ENCODE results near the gene PPM1E. TPM values are rescaled to one million over a fixed set of nuclear protein-coding genes. Genes with fewer than 3 reads are reported as not detected.

PPM1E gene
- total RNA-seq, 1 donor, result under 0.01 TPM

DNA sequence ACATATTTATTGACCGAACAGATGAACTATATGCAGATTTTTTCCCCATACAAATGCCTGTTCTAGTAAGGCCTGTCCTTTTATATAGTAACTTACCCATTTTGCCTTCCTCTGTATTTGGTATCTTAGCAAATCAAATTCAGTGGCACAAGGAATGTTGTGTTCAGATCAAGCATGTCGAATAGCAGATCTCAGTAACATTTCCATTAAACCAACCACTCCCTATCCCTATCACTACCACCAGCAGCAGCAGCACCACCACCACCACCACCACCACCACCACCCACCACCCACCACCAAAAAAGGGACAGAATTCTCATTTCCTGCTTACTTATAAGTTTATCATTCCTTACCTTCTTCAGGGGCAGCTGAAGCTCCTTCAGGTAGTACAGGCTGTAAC, 256.3 kb downstream of the PPM1E start:
- no peak for DNase-seq (ENCODE audit: low read depth)
- no peak overlapping the region for H3K4me3 ChIP-seq (ENCODE audit: low read depth, low read length)
- TF ChIP-seq, protein P1, sequence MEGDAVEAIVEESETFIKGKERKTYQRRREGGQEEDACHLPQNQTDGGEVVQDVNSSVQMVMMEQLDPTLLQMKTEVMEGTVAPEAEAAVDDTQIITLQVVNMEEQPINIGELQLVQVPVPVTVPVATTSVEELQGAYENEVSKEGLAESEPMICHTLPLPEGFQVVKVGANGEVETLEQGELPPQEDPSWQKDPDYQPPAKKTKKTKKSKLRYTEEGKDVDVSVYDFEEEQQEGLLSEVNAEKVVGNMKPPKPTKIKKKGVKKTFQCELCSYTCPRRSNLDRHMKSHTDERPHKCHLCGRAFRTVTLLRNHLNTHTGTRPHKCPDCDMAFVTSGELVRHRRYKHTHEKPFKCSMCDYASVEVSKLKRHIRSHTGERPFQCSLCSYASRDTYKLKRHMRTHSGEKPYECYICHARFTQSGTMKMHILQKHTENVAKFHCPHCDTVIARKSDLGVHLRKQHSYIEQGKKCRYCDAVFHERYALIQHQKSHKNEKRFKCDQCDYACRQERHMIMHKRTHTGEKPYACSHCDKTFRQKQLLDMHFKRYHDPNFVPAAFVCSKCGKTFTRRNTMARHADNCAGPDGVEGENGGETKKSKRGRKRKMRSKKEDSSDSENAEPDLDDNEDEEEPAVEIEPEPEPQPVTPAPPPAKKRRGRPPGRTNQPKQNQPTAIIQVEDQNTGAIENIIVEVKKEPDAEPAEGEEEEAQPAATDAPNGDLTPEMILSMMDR (IDR thresholded peaks at IDR 0.05; ENCODE audit: insufficient read depth, low read depth, low read length), result no peak

DNA sequence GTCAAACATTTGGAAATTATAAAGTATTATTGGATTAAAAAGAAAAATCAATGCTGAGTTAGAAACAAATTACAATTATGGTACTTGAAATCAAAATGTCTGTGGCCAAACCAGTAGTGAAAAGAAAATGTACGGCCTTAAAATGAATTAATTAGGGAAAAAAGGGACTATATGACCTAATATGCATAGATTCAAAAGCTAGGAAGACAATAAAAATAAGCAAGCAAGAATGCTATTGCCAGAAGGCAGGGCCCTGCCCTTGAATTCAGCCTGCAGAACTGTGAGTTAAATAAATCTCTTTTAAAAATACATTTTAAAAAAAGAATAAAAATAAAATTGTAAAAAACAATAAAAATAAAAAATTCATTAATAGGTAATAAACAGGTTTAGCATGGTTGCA, 262.4 kb downstream of the PPM1E start:
- no peak overlapping the region for H3K4me3 ChIP-seq (ENCODE audit: low read depth, low read length)
- no peak for DNase-seq (ENCODE audit: low read depth)
- TF ChIP-seq, protein P1 (IDR thresholded peaks at IDR 0.05; ENCODE audit: insufficient read depth, low read depth, low read length), result no peak

DNA sequence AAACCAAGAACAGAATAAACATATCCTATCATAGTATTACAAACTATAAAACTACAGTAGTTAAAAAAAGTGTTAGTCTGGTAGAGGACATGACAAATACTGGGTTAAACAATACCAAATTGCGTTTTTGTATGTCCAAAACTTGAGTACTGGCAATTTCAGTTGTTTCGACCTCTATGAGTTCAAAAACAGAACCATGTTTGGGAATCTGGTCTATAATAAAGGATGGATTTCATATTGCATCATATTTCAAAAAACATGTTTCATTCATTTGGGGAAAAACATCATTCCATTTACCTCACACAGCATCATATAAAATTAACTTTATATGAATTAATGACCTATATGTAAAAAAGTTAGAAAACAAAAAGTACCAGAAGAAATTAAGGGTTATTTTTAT, 269.3 kb downstream of the PPM1E start:
- no peak overlapping the region for H3K4me3 ChIP-seq (ENCODE audit: low read depth, low read length)
- no peak for DNase-seq (ENCODE audit: low read depth)
- TF ChIP-seq, protein P1 (IDR thresholded peaks at IDR 0.05; ENCODE audit: insufficient read depth, low read depth, low read length), result no peak

GRCh38 chr17:59026176-59026939, 270.7 kb downstream of the PPM1E start:
- peak; percentile 49 for DNase-seq (ENCODE audit: low read depth)
- H3K4me3 ChIP-seq (ENCODE audit: low read depth, low read length), result no peak overlapping the region
- TF ChIP-seq, protein P1 (IDR thresholded peaks at IDR 0.05; ENCODE audit: insufficient read depth, low read depth, low read length), result no peak

- DNase-seq (ENCODE audit: low read depth), result peak; percentile 7
- TF ChIP-seq, protein P1 (IDR thresholded peaks at IDR 0.05; ENCODE audit: insufficient read depth, low read depth, low read length), result no peak
- H3K4me3 ChIP-seq (ENCODE audit: low read depth, low read length), result no peak overlapping the region
Observed at GRCh38 chr17:59027750-59028149, 272.1 kb downstream of the PPM1E start.

DNA sequence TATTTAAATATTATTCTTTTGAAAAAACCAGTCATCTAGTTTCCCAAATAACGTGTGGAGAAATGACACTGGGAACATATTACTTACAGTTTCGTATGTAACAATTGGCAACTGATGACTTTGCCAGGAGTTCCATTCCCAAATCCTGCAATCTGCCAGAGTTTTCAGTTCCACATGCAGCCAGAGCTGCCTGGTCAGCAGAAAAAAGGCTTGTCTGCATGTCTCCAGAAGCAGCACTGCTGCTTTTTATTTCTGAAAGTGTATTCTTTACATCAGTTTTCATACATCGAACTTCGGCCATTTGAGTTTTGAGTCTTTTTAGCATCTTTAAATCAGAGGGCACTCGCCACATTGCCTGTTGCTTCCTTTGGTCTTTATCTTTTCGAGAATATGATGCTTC, 272.7 kb downstream of the PPM1E start:
- no peak overlapping the region for H3K4me3 ChIP-seq (ENCODE audit: low read depth, low read length)
- TF ChIP-seq, protein P1 (IDR thresholded peaks at IDR 0.05; ENCODE audit: insufficient read depth, low read depth, low read length), result no peak
- no peak for DNase-seq (ENCODE audit: low read depth)

GRCh38 chr17:59030811-59031210, 275.2 kb downstream of the PPM1E start:
- TF ChIP-seq, protein P1 (IDR thresholded peaks at IDR 0.05; ENCODE audit: insufficient read depth, low read depth, low read length), result no peak
- H3K4me3 ChIP-seq (ENCODE audit: low read depth, low read length), result no peak overlapping the region
- no peak for DNase-seq (ENCODE audit: low read depth)

All from fibroblast of villous mesenchyme (primary cell).